ENCODE measurements around the gene SLC6A3.
"Not testable (repeated sequence)": the region's sequence is repeated elsewhere in the genome, so short reads cannot be mapped to it uniquely, and the experiment has no call there.

Gene SLC6A3

DNA sequence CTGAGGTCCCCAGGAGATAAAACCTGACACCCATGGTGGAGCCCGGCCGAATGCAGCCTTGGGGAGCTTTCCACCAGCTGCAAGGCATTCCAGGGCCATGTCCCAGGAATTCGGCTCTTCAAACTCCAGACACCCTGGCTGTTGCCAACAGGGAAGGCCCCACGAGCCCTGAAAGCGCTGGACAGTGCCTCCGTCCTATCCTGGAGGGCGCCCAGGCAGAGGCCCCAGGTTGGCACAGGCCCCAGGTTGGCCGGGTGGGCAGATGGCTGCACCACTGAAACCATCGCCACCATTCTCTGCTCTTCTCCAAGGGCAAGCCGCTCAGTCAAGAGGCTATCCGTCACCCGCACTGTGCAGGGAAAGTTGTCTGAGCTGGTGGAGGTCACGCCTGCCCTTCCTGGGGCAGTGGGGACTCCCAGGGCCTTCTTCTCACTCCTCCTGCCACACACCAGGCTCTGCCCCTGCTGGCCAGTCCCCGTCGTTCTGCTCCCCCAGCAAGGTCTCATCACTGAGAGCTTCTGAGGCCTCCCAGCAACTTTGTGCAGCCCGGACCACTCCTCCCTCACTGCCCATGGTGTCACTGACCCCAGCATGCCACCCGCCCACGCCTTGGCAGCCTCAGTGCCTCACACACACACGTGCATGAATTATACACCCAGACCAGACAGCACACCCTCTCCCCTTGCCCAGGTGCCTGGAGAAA is 21.2 kb downstream of the SLC6A3 start:
- no peak overlapping the region for H3K27ac ChIP-seq (ENCODE audit: low read depth, low read length)
- no peak overlapping the region for H3K9ac ChIP-seq (ENCODE audit: low read length)
- no peaks in the 10 kb centered on the region for H3K36me3 ChIP-seq (ENCODE audit: insufficient read depth, low read length)
- H3K27me3 ChIP-seq (ENCODE audit: control insufficient read depth in 1 of 2, insufficient read depth in 2 of 2, low read length in 2 of 2): no peaks in the 10 kb centered on the region
- peaks cover 13% of the 10 kb centered on the region for H3K9me3 ChIP-seq (ENCODE audit: low read length)
- no peaks in the 10 kb centered on the region for H3K4me1 ChIP-seq (ENCODE audit: insufficient read depth, low read length)
- no peak overlapping the region for H3K4me3 ChIP-seq (ENCODE audit: low read depth in 1 of 2, low read length in 2 of 2)

DNA sequence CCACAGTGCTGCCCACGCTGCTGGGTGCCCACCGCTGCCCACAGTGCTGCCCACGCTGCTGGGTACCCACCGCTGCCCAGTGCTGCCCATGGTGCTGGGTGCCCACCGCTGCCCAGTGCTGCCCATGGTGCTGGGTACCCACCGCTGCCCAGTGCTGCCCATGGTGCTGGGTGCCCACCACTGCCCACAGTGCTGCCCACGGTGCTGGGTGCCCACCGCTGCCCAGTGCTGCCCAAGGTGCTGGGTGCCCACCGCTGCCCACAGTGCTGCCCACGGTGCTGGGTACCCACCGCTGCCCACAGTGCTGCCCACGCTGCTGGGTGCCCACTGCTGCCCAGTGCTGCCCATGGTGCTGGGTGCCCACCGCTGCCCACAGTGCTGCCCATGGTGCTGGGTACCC is 22.7 kb downstream of the SLC6A3 start:
- not testable (repeated sequence) for H3K27me3 ChIP-seq (ENCODE audit: control insufficient read depth in 1 of 2, insufficient read depth in 2 of 2, low read length in 2 of 2); H3K9me3 ChIP-seq (ENCODE audit: low read length); H3K27ac ChIP-seq (ENCODE audit: low read depth, low read length); H3K4me1 ChIP-seq (ENCODE audit: insufficient read depth, low read length); H3K9ac ChIP-seq (ENCODE audit: low read length); H3K4me3 ChIP-seq (ENCODE audit: low read depth in 1 of 2, low read length in 2 of 2); H3K36me3 ChIP-seq (ENCODE audit: insufficient read depth, low read length)

GRCh38 chr5:1421521-1422341 is 23.5 kb downstream of the SLC6A3 start:
- H3K27ac ChIP-seq (ENCODE audit: low read depth, low read length): no peak overlapping the region
- no peak overlapping the region for H3K4me3 ChIP-seq (ENCODE audit: low read depth in 1 of 2, low read length in 2 of 2)
- peaks cover 3% of the 10 kb centered on the region for H3K9me3 ChIP-seq (ENCODE audit: low read length)
- H3K27me3 ChIP-seq (ENCODE audit: control insufficient read depth in 1 of 2, insufficient read depth in 2 of 2, low read length in 2 of 2): no peaks in the 10 kb centered on the region
- H3K4me1 ChIP-seq (ENCODE audit: insufficient read depth, low read length): no peaks in the 10 kb centered on the region
- no peak overlapping the region for H3K9ac ChIP-seq (ENCODE audit: low read length)
- H3K36me3 ChIP-seq (ENCODE audit: insufficient read depth, low read length): no peaks in the 10 kb centered on the region

GRCh38 chr5:1420211-1421195 is 24.7 kb downstream of the SLC6A3 start:
- no peaks in the 10 kb centered on the region for H3K9me3 ChIP-seq (ENCODE audit: low read length)
- H3K9ac ChIP-seq (ENCODE audit: low read length): no peak overlapping the region
- no peaks in the 10 kb centered on the region for H3K4me1 ChIP-seq (ENCODE audit: insufficient read depth, low read length)
- no peak overlapping the region for H3K4me3 ChIP-seq (ENCODE audit: low read depth in 1 of 2, low read length in 2 of 2)
- no peaks in the 10 kb centered on the region for H3K36me3 ChIP-seq (ENCODE audit: insufficient read depth, low read length)
- H3K27ac ChIP-seq (ENCODE audit: low read depth, low read length): no peak overlapping the region
- H3K27me3 ChIP-seq (ENCODE audit: control insufficient read depth in 1 of 2, insufficient read depth in 2 of 2, low read length in 2 of 2): no peaks in the 10 kb centered on the region

- Histone ChIP-seq H3K4me1 (ENCODE audit: insufficient read depth, low read length) (no peaks in the 10 kb centered on the region), H3K27me3 (ENCODE audit: control insufficient read depth in 1 of 2, insufficient read depth in 2 of 2, low read length in 2 of 2) (no peaks in the 10 kb centered on the region), H3K27ac (ENCODE audit: low read depth, low read length) (no peak overlapping the region), H3K9ac (ENCODE audit: low read length) (no peak overlapping the region), H3K36me3 (ENCODE audit: insufficient read depth, low read length) (no peaks in the 10 kb centered on the region), H3K9me3 (ENCODE audit: low read length) (no peaks in the 10 kb centered on the region), H3K4me3 (ENCODE audit: low read depth in 1 of 2, low read length in 2 of 2) (no peak overlapping the region)
Measured at GRCh38 chr5:1419476-1420210, 25.6 kb downstream of the SLC6A3 start.

GRCh38 chr5:1418921-1419280 is 26.3 kb downstream of the SLC6A3 start:
- Histone ChIP-seq H3K4me1 (ENCODE audit: insufficient read depth, low read length) (no peaks in the 10 kb centered on the region), H3K27ac (ENCODE audit: low read depth, low read length) (no peak overlapping the region), H3K4me3 (ENCODE audit: low read depth in 1 of 2, low read length in 2 of 2) (no peak overlapping the region), H3K27me3 (ENCODE audit: control insufficient read depth in 1 of 2, insufficient read depth in 2 of 2, low read length in 2 of 2) (peaks cover 0 to 1% of the 10 kb centered on the region in 2 donors), H3K36me3 (ENCODE audit: insufficient read depth, low read length) (no peaks in the 10 kb centered on the region), H3K9ac (ENCODE audit: low read length) (no peak overlapping the region), H3K9me3 (ENCODE audit: low read length) (no peaks in the 10 kb centered on the region)

DNA sequence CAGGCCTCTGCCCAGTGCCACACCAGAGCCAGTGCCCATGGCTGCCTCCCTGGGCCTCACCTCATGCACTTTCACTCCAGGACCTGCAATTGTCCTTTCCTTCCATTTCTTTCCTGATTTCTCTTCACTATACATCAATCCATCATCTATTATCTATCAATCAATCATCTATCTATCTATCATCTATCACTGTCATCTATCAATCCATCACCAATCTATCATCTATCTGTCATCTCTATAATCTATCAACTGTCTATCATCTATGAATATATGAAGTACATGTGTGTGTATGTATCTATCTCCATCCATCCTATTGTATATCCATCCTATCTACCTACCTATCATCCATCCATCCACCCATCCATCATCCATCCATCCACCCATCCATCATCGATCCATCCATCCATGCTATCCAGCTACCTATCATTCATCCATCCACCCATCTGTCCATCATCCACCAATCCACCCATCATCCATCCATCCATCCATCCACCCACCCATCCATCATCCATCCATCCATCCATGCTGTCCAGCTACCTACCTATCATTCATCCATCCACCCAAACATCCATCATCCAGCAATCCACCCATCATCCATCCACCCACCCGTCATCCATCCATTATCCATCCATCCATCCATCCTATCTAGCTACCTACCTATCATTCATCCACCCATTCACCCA is 26.9 kb downstream of the SLC6A3 start:
- no peak overlapping the region for H3K27ac ChIP-seq (ENCODE audit: low read depth, low read length)
- H3K9ac ChIP-seq (ENCODE audit: low read length): no peak overlapping the region
- no peak overlapping the region for H3K4me3 ChIP-seq (ENCODE audit: low read depth in 1 of 2, low read length in 2 of 2)
- no peaks in the 10 kb centered on the region for H3K9me3 ChIP-seq (ENCODE audit: low read length)
- H3K4me1 ChIP-seq (ENCODE audit: insufficient read depth, low read length): no peaks in the 10 kb centered on the region
- peaks cover 0 to 6% of the 10 kb centered on the region in 2 donors for H3K27me3 ChIP-seq (ENCODE audit: control insufficient read depth in 1 of 2, insufficient read depth in 2 of 2, low read length in 2 of 2)
- no peaks in the 10 kb centered on the region for H3K36me3 ChIP-seq (ENCODE audit: insufficient read depth, low read length)

DNA sequence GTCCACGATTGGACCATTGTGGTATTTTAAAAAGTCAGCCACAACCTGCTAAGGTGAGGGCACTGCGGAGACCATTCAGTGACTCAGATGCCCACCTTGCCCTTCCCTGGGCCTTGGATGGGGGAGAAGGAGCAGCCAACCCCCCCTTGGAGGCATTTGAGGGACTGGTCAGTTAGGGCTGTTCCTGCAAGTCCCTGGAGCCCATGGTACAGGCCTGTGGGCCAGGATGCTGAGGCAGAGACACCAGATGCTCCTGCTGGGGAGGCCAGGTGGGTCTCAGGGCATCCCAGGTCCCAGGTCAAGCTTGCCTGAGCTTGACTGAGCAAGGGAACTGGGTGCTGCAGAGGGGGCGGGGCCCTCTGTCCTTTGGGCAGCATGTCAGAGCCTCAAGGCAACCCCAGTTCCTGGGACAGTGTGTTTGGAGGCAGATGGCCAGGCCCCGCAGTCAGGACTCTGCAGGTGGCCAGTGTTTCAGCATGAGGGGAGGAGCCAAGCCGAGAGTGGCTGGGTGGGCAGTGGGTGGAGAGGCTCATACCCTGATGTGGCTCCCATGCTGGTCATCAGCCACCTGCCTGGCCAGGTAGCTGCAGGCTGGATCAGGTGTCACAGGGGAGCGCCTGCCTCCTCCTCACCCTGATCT is 27.5 kb downstream of the SLC6A3 start:
- H3K4me1 ChIP-seq (ENCODE audit: insufficient read depth, low read length): no peaks in the 10 kb centered on the region
- no peak overlapping the region for H3K9ac ChIP-seq (ENCODE audit: low read length)
- no peak overlapping the region for H3K4me3 ChIP-seq (ENCODE audit: low read depth in 1 of 2, low read length in 2 of 2)
- H3K27ac ChIP-seq (ENCODE audit: low read depth, low read length): no peak overlapping the region
- H3K27me3 ChIP-seq (ENCODE audit: control insufficient read depth in 1 of 2, insufficient read depth in 2 of 2, low read length in 2 of 2): peaks cover 0 to 10% of the 10 kb centered on the region in 2 donors
- no peaks in the 10 kb centered on the region for H3K9me3 ChIP-seq (ENCODE audit: low read length)
- no peaks in the 10 kb centered on the region for H3K36me3 ChIP-seq (ENCODE audit: insufficient read depth, low read length)

- no peaks in the 10 kb centered on the region for H3K4me1 ChIP-seq (ENCODE audit: insufficient read depth, low read length)
- no peaks in the 10 kb centered on the region for H3K36me3 ChIP-seq (ENCODE audit: insufficient read depth, low read length)
- H3K4me3 ChIP-seq (ENCODE audit: low read depth in 1 of 2, low read length in 2 of 2): no peak overlapping the region
- H3K9ac ChIP-seq (ENCODE audit: low read length): no peak overlapping the region
- no peak overlapping the region for H3K27ac ChIP-seq (ENCODE audit: low read depth, low read length)
- no peaks in the 10 kb centered on the region for H3K9me3 ChIP-seq (ENCODE audit: low read length)
- peaks cover 0 to 13% of the 10 kb centered on the region in 2 donors for H3K27me3 ChIP-seq (ENCODE audit: control insufficient read depth in 1 of 2, insufficient read depth in 2 of 2, low read length in 2 of 2)
Measured at GRCh38 chr5:1416856-1417469, 28.3 kb downstream of the SLC6A3 start.
